Caco-2 (cell line): Measurements from ENCODE around the gene TM4SF1. TPM values are rescaled to one million over a fixed set of nuclear protein-coding genes. Genes with fewer than 3 reads are reported as not detected.

Experiments
- BruUV-seq: library from RNA; stranded (reverse); fragments of 400-500 nt; replicated peaks from 2 replicates; lab custom pipeline; 2021; lab: Mats Ljungman, UMichigan
- CTCF ChIA-PET: fragments of 300-600 bp; sonication (Branson Sonifier 250); formaldehyde crosslinking; loops from one replicate; lab custom pipeline; 2022; ENCODE audit warnings: antibody characterized with exemption; lab: Charles Lee
- POLR2A ChIA-PET: fragments of 300-600 bp; sonication (Branson Sonifier 250); formaldehyde crosslinking; loops from one replicate; lab custom pipeline; 2022; ENCODE audit warnings: antibody characterized with exemption; lab: Charles Lee
- DNase-seq, 2 experiments: peaks; one replicate each; pipeline versions ENCODE4 v3.0.0 to v3.0.0-alpha.2; 2020 to 2022
- H3K27me3 ChIP-seq: replicated peaks from 2 replicates; pipeline ENCODE4 v1.6.0; 2011; ENCODE audit warnings: low read length; ENCODE audit not compliant: control insufficient read depth, insufficient read depth
- H3K36me3 ChIP-seq: 2 replicates; pipeline ENCODE4 v1.5.1; 2011; ENCODE audit warnings: low read length; ENCODE audit not compliant: control insufficient read depth, insufficient read depth
- H3K4me1 ChIP-seq: fragments of 250-450 bp; sonication (Bioruptor Pico); 2 replicates; pipeline ENCODE4 v1.5.1; 2020; ENCODE audit warnings: mild to moderate bottlenecking
- H3K4me3 ChIP-seq: 2 replicates; pipeline ENCODE4 v1.5.1; 2011; ENCODE audit warnings: low read depth, mild to moderate bottlenecking, control low read depth, low read length
- H3K9me3 ChIP-seq: fragments of 250-450 bp; sonication (Bioruptor Pico); 2 replicates; pipeline ENCODE4 v1.5.1; 2020; ENCODE audit warnings: mild to moderate bottlenecking, moderate library complexity
- H3K27ac Mint-ChIP-seq: one replicate; pipeline ENCODE4 v1.8.0; 2022; ENCODE audit warnings: mixed read lengths; ENCODE audit not compliant: unreplicated experiment
- H3K27me3 Mint-ChIP-seq: one replicate; pipeline ENCODE4 v1.8.0; 2022; ENCODE audit warnings: mixed read lengths; ENCODE audit not compliant: insufficient read depth, unreplicated experiment
- H3K36me3 Mint-ChIP-seq: one replicate; pipeline ENCODE4 v1.8.0; 2022; ENCODE audit warnings: mild to moderate bottlenecking, mixed read lengths; ENCODE audit not compliant: insufficient read depth, unreplicated experiment
- H3K4me1 Mint-ChIP-seq: one replicate; pipeline ENCODE4 v1.8.0; 2022; ENCODE audit warnings: low read depth, mixed read lengths; ENCODE audit not compliant: unreplicated experiment
- H3K4me3 Mint-ChIP-seq: one replicate; pipeline ENCODE4 v1.8.0; 2022; ENCODE audit warnings: mild to moderate bottlenecking, moderate library complexity, mixed read lengths; ENCODE audit not compliant: unreplicated experiment
- H3K9me3 Mint-ChIP-seq: one replicate; pipeline ENCODE4 v1.8.0; 2022; ENCODE audit warnings: mixed read lengths; ENCODE audit not compliant: unreplicated experiment
- intact Hi-C: fragments of 100-400 bp; cut with micrococcal nuclease; formaldehyde crosslinking; loops from one replicate; pipeline ENCODE4 v1.10.0; 2022; ENCODE audit not compliant: unreplicated experiment
- total RNA-seq: library from RNA; stranded (reverse); gene quantifications from 2 replicates; pipeline ENCODE4 v1.2.3, GENCODE V29; 2022
- TF ChIP-seq, protein P1 (sequence below), 2 experiments: fragments of 200-600 bp in 1 of 2; IDR thresholded peaks; 1 replicate in 1 of 2; 2 replicates in 1 of 2; pipeline versions ENCODE4 v1.5.1 to v1.8.0; 2011 to 2022; ENCODE audit warnings: antibody characterized with exemption in 1 of 2, control low read depth in 1 of 2, inconsistent platforms in 1 of 2, low read depth in 1 of 2, low read length in 1 of 2, mild to moderate bottlenecking in 1 of 2, moderate library complexity in 1 of 2; ENCODE audit not compliant: insufficient read depth in 1 of 2, severe bottlenecking in 1 of 2, unreplicated experiment in 1 of 2

TM4SF1 gene
- total RNA-seq, 1 experiment from 2014 or later: 49.2 TPM

DNA sequence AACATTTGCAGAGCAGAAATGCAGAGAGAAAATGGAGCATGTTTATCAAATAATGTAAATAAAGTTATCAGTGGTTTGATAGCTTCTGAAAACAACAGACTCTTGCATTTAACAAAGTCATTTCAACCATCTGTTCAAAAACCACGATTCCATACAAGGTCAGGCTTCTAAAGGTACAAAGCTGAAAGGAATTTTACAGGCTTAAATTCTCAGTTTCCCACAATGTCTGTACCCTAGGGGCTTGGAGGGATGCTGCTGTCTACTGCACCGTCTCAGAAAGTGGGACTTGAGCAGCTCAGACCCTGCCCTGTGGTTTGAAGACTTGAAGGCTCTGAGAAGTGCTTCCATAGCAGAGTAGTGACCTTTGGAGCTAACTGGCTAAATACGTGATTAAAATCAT is 30.4 kb upstream of the TM4SF1 start:
- H3K36me3 ChIP-seq: no peaks in the 10 kb centered on the region
- H3K9me3 ChIP-seq: no peaks in the 10 kb centered on the region
- no peaks in the 10 kb centered on the region for H3K27me3 Mint-ChIP-seq
- H3K4me1 ChIP-seq: peaks cover 29% of the 10 kb centered on the region
- CTCF ChIA-PET: no interaction called here
- no peaks in the 10 kb centered on the region for H3K27me3 ChIP-seq
- H3K4me3 ChIP-seq: no peak overlapping the region
- POLR2A ChIA-PET: no interaction called here
- H3K36me3 Mint-ChIP-seq: no peaks in the 10 kb centered on the region
- no TSS peak for BruUV-seq
- no peak overlapping the region for H3K4me3 Mint-ChIP-seq
- TF ChIP-seq, protein P1, sequence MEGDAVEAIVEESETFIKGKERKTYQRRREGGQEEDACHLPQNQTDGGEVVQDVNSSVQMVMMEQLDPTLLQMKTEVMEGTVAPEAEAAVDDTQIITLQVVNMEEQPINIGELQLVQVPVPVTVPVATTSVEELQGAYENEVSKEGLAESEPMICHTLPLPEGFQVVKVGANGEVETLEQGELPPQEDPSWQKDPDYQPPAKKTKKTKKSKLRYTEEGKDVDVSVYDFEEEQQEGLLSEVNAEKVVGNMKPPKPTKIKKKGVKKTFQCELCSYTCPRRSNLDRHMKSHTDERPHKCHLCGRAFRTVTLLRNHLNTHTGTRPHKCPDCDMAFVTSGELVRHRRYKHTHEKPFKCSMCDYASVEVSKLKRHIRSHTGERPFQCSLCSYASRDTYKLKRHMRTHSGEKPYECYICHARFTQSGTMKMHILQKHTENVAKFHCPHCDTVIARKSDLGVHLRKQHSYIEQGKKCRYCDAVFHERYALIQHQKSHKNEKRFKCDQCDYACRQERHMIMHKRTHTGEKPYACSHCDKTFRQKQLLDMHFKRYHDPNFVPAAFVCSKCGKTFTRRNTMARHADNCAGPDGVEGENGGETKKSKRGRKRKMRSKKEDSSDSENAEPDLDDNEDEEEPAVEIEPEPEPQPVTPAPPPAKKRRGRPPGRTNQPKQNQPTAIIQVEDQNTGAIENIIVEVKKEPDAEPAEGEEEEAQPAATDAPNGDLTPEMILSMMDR (IDR thresholded peaks at IDR 0.05; ENCODE audit: insufficient read depth in 1 of 2, low read depth in 1 of 2, low read length in 1 of 2, severe bottlenecking in 1 of 2, unreplicated experiment in 1 of 2): no peak
- peaks cover 9% of the 10 kb centered on the region for H3K9me3 Mint-ChIP-seq
- intact Hi-C loops: no loop called here
- H3K27ac Mint-ChIP-seq: no peak overlapping the region
- no peak for DNase-seq
- peaks cover 26% of the 10 kb centered on the region for H3K4me1 Mint-ChIP-seq

DNA sequence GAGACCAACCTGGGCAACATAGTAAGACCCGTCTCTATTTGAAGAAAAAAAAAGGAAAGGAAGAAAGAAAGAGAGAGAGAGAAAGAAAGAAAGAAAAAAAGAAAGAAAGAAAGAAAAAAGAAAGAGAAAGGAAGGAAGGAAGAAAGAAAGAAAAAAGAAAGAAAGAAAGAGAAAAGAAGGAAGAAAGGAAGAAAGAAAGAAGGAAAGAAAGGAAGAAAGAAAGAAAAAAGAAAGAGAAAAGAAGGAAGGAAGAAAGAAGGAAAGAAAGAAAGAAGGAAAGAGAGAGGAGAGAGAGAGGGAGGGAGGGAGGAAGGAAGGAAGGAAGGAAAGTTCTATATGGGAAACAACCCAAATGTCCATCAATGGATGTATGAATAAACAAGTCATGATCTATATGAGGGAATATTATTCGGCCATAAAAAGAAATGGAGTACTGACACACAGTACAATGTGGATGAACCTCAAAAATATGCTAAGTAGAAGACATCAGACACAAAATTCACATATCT is 28.8 kb upstream of the TM4SF1 start:
- no peaks in the 10 kb centered on the region for H3K36me3 Mint-ChIP-seq
- BruUV-seq: no TSS peak
- Histone ChIP-seq H3K9me3 (no peaks in the 10 kb centered on the region), H3K4me3 (no peak overlapping the region), H3K4me1 (peaks cover 42% of the 10 kb centered on the region), H3K36me3 (no peaks in the 10 kb centered on the region), H3K27me3 (no peaks in the 10 kb centered on the region)
- intact Hi-C loops: no loop called here
- no peaks in the 10 kb centered on the region for H3K27me3 Mint-ChIP-seq
- H3K4me1 Mint-ChIP-seq: peaks cover 26% of the 10 kb centered on the region
- no peak for DNase-seq
- H3K4me3 Mint-ChIP-seq: no peak overlapping the region
- TF ChIP-seq, protein P1 (IDR thresholded peaks at IDR 0.05; ENCODE audit: insufficient read depth in 1 of 2, low read depth in 1 of 2, low read length in 1 of 2, severe bottlenecking in 1 of 2, unreplicated experiment in 1 of 2): no peak
- ChIA-PET CTCF (no interaction called here), POLR2A (no interaction called here)
- H3K27ac Mint-ChIP-seq: no peak overlapping the region
- H3K9me3 Mint-ChIP-seq: peaks cover 9% of the 10 kb centered on the region

DNA sequence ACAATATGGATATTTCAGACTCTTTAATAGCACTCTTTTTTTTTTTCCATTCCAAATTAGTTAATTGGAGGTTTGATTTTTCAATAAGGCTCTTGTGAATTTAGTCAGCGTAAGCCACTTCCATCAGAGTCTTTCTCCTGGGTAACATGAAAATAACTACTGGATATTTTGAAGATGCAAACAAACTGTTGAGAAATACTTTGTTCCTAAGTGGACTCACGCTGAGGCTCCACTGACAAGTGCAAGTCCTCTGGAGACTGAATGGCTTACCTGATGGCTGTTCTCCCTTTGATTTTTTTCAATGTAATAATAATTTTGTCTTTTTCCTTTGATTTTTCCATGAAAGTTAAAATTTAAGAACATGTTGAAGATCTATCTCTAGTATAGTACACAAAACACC is 26.0 kb upstream of the TM4SF1 start:
- ChIA-PET POLR2A (no interaction called here), CTCF (no interaction called here)
- no peak overlapping the region for H3K4me3 Mint-ChIP-seq
- no TSS peak for BruUV-seq
- Histone ChIP-seq H3K4me1 (peaks cover 51% of the 10 kb centered on the region), H3K27me3 (no peaks in the 10 kb centered on the region), H3K9me3 (0 out of 2 replicates have a peak, but pooled peaks cover 5% of the 10 kb centered on the region), H3K4me3 (no peak overlapping the region), H3K36me3 (no peaks in the 10 kb centered on the region)
- intact Hi-C loops: no loop called here
- DNase-seq: no peak
- H3K27ac Mint-ChIP-seq: no peak overlapping the region
- H3K27me3 Mint-ChIP-seq: no peaks in the 10 kb centered on the region
- no peaks in the 10 kb centered on the region for H3K36me3 Mint-ChIP-seq
- peaks cover 21% of the 10 kb centered on the region for H3K4me1 Mint-ChIP-seq
- peaks cover 9% of the 10 kb centered on the region for H3K9me3 Mint-ChIP-seq
- TF ChIP-seq, protein P1 (IDR thresholded peaks at IDR 0.05; ENCODE audit: insufficient read depth in 1 of 2, low read depth in 1 of 2, low read length in 1 of 2, severe bottlenecking in 1 of 2, unreplicated experiment in 1 of 2): no peak
